ENCODE measurements around the gene ITGAL. TPM values are rescaled to one million over a fixed set of nuclear protein-coding genes. Genes with fewer than 3 reads are reported as not detected.

ITGAL gene
- total and polyA plus RNA-seq, 2 donors (not counting 3 experiments of a cell fraction or from before 2014, with no cell fraction given) = not detected

DNA sequence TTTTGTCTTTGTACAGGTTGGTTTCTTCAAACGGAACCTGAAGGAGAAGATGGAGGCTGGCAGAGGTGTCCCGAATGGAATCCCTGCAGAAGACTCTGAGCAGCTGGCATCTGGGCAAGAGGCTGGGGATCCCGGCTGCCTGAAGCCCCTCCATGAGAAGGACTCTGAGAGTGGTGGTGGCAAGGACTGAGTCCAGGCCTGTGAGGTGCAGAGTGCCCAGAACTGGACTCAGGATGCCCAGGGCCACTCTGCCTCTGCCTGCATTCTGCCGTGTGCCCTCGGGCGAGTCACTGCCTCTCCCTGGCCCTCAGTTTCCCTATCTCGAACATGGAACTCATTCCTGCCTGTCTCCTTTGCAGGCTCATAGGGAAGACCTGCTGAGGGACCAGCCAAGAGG lies 48.9 kb downstream of the ITGAL start:
- no peak for DNase-seq (ENCODE audit: low read depth, low spot score)
- ChIA-PET POLR2A (no interaction called here), CTCF (interaction anchor here (0.9 to 2.4 kb wide), 4 partner anchors 9 to 77 kb away, joined by 3 to 5 read pairs (median 4); no protein-coding TSS in a partner anchor)
- no peaks in the 10 kb centered on the region for H3K9me1 ChIP-seq (replicated peaks; ENCODE audit: control insufficient read depth, extremely low read depth, insufficient read depth, low read length)
- H3K79me2 ChIP-seq (ENCODE audit: control insufficient read depth, insufficient read depth, low read length) = no peaks in the 10 kb centered on the region
- TF ChIP-seq GATA2 (IDR thresholded peaks at IDR 0.05; ENCODE audit: insufficient read depth, insufficient read length, low read depth, low read length) (no peak), MYC (IDR thresholded peaks at IDR 0.05; ENCODE audit: low read depth, low read length) (no peak), FOS (IDR thresholded peaks at IDR 0.05; ENCODE audit: borderline replicate concordance, insufficient read depth, low read length) (no peak), POLR2A (IDR thresholded peaks at IDR 0.05; ENCODE audit: low read depth, low read length) (no peak), POLR2AphosphoS5 (IDR thresholded peaks at IDR 0.05; ENCODE audit: insufficient read depth, low read depth, low read length) (no peak), EZH2 (IDR thresholded peaks at IDR 0.05; ENCODE audit: borderline replicate concordance, low read depth, low read length, severe bottlenecking) (no peak), CTCF (IDR thresholded peaks at IDR 0.05; ENCODE audit: extremely low read depth in 1 of 2, insufficient read depth in 1 of 2, low read depth in 1 of 2, low read length in 2 of 2) (no peak)
- TF ChIP-seq, protein P1, sequence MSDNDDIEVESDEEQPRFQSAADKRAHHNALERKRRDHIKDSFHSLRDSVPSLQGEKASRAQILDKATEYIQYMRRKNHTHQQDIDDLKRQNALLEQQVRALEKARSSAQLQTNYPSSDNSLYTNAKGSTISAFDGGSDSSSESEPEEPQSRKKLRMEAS (IDR thresholded peaks at IDR 0.05; ENCODE audit: insufficient read depth, insufficient read length) = no peak
- no peak overlapping the region for H3K9ac ChIP-seq (replicated peaks; ENCODE audit: extremely low read depth, insufficient read depth, low read length)
- dilution Hi-C loops (cut with MboI; ENCODE audit: extremely low pct_ligation_motif_present, low sequenced_read_pairs) = no loop called here
- H4K20me1 ChIP-seq (replicated peaks; ENCODE audit: control insufficient read depth, extremely low read depth, insufficient read depth, low read length) = no peaks in the 10 kb centered on the region
- H2AFZ ChIP-seq (ENCODE audit: low read depth, low read length) = no peak overlapping the region
- H3K9me3 ChIP-seq (replicated peaks; ENCODE audit: control insufficient read depth, insufficient read depth, low read length) = no peaks in the 10 kb centered on the region
- no peak overlapping the region for H3K4me2 ChIP-seq (ENCODE audit: insufficient read depth, low read length)
- no peaks in the 10 kb centered on the region for H3K36me3 ChIP-seq (ENCODE audit: control insufficient read depth in 2 of 2, extremely low read depth in 1 of 2, insufficient read depth in 2 of 2, low read length in 2 of 2)
- no peaks in the 10 kb centered on the region for H3K4me1 ChIP-seq (ENCODE audit: control insufficient read depth, extremely low read depth, insufficient read depth, low read length)
- H3K27ac ChIP-seq (ENCODE audit: insufficient read depth, low read depth, low read length) = no peak overlapping the region
- H3K4me3 ChIP-seq (replicated peaks in 1 of 3; ENCODE audit: insufficient read depth in 1 of 3, low read depth in 1 of 3, low read length in 3 of 3) = no peak overlapping the region
- H3K27me3 ChIP-seq (ENCODE audit: control insufficient read depth in 2 of 2, insufficient read depth in 2 of 2, low read length in 2 of 2) = no peaks in the 10 kb centered on the region
- intact Hi-C loops (cut with micrococcal nuclease) = no loop called here
- FAIRE-seq = no peak
- BruUV-seq (replicated peaks) = no TSS peak

All from endothelial cell of umbilical vein (primary cell).